SH-SY5Y (cell line): ENCODE measurements around the gene SPCS1.

Experiments
- GATA2 ChIP-seq: IDR thresholded peaks from 2 replicates; pipeline ENCODE4 v1.6.1; 2011; ENCODE audit warnings: mild to moderate bottlenecking, low read depth, low read length
- GATA3 ChIP-seq: IDR thresholded peaks from 2 replicates; pipeline ENCODE4 v1.6.1; 2011; ENCODE audit warnings: low read depth, mild to moderate bottlenecking, low read length, moderate library complexity

Gene SPCS1

DNA sequence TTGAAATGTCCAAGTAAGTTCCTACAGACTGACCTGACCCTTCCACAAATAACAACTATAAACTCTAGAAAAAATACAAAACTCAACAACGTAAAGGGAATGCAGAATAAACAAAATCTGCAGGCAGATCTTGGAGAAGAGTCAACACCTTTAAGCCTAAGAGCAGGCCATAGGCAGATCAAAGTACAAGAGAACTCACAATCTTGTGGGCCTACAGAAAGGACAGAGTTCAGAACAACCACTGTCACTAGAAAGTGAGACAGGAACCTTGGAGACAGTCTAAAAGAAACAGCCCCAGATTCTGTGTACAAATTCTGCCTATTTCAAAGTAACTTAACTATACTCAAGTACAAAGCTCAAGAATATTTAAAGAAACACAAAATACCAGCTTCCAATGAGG, 33.8 kb downstream of the SPCS1 start:
- TF ChIP-seq GATA2 = no peak
- TF ChIP-seq GATA3 = no peak

- TF ChIP-seq GATA2 (no peak), GATA3 (no peak)
Measured at GRCh38 chr3:52742418-52743041, 36.6 kb downstream of the SPCS1 start.

GRCh38 chr3:52743152-52743551, 37.2 kb downstream of the SPCS1 start:
- TF ChIP-seq GATA2 = no peak
- TF ChIP-seq GATA3 = no peak

DNA sequence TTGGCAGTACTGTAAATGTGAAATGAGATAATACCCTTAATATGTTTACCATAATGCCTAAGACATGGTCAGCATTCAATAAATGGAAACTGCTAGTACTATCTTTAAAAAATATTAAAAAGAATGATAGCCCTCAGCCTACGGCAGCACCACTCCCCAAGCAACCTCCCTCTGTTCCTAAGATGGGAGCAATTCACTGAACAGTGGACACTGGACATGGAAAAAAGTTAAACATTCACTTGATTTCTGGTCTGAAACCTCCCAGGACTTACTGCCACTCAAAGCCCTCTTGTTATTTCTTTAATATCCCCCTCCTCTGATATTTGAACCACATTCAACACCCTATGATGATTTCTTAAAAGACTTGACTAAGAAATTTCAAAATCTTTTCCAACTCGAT, 37.8 kb downstream of the SPCS1 start:
- TF ChIP-seq GATA2 = no peak
- TF ChIP-seq GATA3 = no peak

DNA sequence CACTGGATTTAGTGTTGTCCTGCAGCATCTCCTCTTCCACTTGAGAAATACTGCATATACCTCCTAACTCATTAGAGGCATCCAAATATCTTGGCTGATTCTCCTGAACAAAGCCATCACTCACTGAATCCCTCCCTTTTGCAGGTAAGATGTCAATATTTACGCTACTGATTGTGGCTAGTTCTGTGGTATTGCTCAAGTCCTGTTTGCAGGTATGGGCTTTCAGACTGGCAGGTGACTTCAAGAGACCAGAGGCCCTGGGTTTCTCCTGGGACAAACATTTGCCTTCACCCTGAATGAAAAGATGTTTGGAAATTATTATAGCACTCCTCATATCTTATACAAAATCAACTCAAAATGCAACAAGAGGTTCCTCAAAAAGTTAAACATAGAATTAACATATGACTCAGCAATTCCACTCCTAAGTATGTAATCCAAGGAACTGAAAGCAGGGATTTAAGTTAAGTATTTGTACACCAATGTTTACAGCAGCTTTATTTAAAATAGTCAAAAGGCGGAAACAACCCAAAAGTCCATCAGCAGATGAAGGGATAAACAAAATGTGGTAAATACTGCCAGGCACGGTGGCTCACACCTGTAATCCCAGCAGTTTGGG, 46.2 kb downstream of the SPCS1 start:
- TF ChIP-seq GATA3 = no peak
- no peak for TF ChIP-seq GATA2

GRCh38 chr3:52754373-52754772, 48.5 kb downstream of the SPCS1 start:
- no peak for TF ChIP-seq GATA3
- TF ChIP-seq GATA2 = no peak

DNA sequence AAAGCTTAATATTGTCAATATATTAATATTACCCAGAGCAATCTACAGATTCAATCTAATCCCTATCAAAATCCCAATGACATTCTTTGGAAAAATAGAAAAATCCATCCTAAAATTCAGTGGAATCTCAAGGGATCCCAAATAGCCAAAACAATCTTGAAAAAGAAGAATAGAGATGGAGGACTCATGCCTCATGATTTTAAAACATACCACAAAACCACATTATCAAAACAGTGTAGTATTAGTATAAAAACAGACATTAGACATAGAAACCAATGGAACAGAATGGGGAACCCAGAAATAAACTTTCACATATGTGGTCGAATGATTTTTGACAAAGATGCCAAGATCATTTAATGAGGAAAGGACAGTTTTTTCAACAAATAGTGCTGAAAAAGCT, 50.2 kb downstream of the SPCS1 start:
- TF ChIP-seq GATA3 (no peak), GATA2 (no peak)
